Left ventricle myocardium superior (tissue), 1 donor: ENCODE results near the gene DTD1. TPM values are rescaled to one million over a fixed set of nuclear protein-coding genes. Genes with fewer than 3 reads are reported as not detected.
A peak's percentile ranks its signal among the peaks of the same experiment; 100 is the strongest.

Experiments used
- ATAC-seq: fragments of 200-7000 bp; cut with Tn5 transposase; one replicate; pipeline ENCODE4 v1.9.1; 2020; ENCODE audit warnings: mild to moderate bottlenecking, moderate library complexity
- DNase-seq: peaks from one replicate; pipeline ENCODE4 v3.0.0-alpha.2; 2020
- intact Hi-C: fragments of 100-400 bp; cut with micrococcal nuclease; formaldehyde crosslinking; loops from one replicate; pipeline ENCODE4 v1.11.0; 2022
- total RNA-seq: library from RNA; stranded (reverse); fragmentation: NEBNext Ultra II Directional; extraction: Animal tissue kit (Norgen Biotek cat#: 25700); gene quantifications from one replicate; pipeline ENCODE4 v1.2.1, GENCODE V29; 2021
- donor health status: DM: no; HTN: yes; CAD: no; lungs with severe emphysema.

DTD1 gene
- total RNA-seq, 1 donor from 2014 or later = 10.7 TPM

DNA sequence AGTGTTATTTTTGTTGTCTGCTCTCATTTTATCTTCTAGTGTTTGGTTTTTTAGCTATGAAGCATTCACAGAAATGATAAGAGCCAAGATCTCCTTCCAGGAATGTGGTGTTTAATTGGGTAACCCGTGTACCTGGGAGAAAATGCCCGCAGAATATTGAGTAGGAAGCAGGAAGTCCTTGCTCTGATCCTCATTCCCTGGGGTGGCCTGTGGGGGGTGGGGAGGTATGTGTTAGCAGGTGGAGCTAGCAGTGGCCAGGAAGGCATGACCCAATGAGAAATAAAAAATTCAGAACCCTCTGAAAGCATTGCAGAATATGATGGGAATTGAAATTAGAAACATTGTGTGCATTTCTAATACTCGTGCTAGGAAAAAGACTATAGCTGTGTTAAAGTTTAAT lies 100.8 kb downstream of the DTD1 start:
- ATAC-seq (no peak), DNase-seq (no peak)
- intact Hi-C loops = no loop called here

DNA sequence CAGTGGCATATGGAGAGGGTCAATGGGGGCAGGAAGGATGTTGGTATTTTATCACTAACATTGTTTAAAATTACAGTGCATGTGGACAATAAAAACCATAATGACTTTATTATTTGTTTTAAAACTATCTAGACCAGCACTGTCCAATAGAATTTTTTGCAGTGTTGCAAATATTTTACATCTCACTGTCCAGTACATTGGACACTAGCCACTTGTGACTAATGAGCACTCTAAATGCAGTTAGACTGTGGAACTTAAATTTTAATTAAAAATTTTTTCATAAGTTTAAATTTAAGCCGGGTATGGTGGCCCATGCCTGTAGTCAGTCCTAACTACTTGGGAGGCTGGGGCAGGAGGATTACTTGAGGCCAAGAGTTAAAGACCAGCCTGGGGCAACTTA lies 101.7 kb downstream of the DTD1 start:
- no peak for DNase-seq
- intact Hi-C loops = no loop called here
- ATAC-seq = no peak

DNA sequence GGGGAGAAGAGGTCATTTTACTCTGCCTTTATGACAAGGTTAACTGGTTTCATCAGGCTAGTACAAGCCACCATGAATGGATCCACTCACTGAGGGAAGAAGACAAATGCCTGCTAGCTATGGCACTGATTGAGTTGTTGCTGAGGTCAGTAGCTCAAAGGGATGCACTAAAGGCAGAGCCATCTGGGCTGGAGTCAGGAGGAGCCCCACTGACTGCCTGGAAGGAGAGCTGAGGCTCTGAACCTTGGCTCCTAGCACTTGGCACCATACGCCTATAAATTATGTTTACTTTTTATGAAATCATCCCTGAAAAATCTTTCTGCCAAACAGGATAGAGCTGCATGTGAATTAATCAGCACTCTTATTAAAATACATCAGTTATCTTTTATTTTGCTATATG lies 104.6 kb downstream of the DTD1 start:
- intact Hi-C loops = no loop called here
- ATAC-seq = no peak
- no peak for DNase-seq

DNA sequence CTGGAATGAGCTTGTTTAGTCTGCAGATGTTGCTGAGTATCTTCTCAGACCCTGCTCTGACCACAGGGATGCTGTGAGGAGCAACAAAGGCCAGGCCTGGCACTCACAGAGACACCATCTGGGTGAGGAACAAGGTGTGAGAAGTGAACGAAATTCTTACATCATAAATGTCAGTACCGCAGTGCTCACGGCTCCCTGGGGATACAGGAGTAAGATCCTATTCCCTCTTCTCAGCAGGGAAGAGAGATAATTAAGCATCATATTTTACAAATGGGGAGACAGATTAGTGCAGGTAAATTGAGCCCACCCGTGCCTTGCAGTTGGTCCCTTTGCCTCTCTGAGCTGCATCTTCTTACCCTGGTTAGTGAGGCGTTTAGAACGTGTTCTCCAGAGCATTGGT lies 106.2 kb downstream of the DTD1 start:
- intact Hi-C loops = no loop called here
- ATAC-seq = no peak
- DNase-seq = no peak

DNA sequence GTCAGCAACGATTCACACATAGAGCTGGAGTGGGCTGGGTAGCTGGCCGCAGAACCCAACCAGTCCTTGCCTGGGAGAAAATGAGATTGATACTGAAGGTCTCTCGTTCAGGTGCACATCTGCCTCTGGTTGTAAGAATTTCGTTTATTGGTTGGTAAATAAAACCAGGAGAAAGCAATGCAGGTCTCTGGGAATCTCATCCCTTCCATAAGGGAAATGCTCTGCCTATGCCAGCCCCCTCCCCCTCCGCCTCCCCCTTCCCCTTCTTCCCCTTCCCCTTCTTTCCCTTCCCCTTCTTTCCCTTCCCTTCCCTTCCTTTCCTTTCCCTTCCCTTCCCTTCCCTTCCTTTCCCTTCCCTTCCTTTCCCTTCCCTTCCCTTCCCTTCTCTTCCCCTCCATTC lies 107.3 kb downstream of the DTD1 start:
- ATAC-seq = no peak
- intact Hi-C loops = no loop called here
- no peak for DNase-seq

DNA sequence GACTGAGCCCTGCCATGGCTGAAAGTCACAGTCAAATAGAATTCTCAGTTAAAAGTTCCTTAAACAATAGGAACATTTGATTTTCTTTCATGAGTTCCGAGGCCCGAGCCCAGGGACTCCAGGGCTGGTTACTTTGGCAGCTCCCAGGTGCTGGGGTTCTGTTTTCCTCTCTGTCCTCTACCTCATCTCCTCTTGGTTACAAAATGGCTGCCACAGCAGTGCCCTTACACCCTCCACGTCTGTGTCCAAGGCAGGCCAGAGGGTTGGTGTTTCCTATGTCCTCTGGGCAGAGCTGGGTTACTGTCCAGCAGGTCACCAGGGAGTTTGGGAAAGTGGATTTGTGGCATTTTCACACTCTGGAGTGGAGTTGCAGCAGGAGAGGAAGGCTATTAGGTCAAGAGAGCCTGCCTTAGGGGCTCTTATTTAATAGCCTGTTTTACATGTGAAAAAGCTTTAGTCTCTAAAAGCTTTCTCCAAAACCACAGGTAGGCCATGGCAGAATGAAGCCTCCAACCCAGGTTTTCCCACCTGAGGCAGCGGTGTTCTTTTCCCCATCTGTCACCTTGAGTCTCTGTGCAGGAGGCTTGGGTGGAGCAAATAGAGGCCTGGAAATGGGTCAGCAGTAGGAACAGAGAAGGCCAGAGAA lies 111.0 kb downstream of the DTD1 start:
- no peak for ATAC-seq
- intact Hi-C loops = no loop called here
- no peak for DNase-seq

DNA sequence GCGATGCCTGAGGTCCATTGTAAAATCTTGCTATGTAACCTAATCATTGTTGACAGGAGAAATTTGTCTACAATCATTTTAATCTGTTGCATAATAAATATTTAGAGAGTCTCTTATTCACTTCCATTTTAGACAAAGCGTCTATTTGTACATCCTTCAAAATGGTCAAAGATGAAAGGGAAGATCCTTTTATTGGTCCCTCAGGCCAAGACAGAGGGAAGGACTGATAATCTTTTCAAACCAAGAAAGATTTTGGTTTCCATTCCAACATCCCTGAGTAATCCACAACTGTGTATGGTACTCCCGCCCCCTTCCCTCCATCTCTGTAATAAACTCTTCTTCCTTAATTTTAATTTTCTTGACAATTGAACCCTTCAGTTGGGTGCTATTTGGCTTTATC lies 114.1 kb downstream of the DTD1 start:
- no peak for ATAC-seq
- intact Hi-C loops = no loop called here
- DNase-seq = no peak

DNA sequence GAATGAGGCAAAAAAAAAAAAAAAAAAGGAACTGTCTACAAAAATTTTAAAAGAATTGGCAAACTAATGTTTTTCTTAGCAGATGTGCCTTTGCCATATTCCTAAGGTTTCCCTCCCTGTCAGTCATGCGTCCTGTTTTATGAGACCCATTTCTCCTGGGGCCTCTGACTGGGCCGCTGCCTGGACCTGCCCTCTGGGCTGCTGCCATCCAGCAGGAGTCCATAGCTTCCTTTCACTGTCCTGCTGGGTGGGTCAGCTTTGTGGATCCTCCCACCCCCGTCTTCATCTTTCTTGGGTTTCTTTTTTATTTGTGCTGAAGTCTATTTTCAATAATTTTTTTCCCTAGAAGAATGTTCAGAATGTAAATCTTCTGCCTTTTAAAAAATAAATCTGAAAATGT lies 114.9 kb downstream of the DTD1 start:
- intact Hi-C loops = no loop called here
- DNase-seq (peak; percentile 60), ATAC-seq (peak; percentile 92)

DNA sequence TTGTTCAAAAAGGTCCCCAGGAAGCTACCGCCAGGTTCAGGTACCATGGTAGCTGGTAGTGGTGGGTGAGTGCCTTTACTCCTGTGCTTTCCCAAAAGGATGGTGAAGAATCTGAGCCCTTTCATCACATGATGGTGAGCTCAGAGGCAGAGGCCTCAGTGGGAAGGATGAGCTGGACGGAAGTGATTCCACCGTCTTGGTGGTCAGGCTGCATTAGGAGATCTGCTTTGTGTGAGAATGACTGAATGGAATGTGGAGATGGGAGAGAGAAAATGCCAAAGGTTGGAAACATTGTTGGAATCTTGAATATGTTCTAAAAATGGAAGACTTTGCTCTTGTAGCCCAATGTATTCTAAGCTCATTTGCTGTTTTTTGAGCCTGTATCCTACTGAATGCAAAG lies 117.6 kb downstream of the DTD1 start:
- intact Hi-C loops = no loop called here
- no peak for DNase-seq
- no peak for ATAC-seq

DNA sequence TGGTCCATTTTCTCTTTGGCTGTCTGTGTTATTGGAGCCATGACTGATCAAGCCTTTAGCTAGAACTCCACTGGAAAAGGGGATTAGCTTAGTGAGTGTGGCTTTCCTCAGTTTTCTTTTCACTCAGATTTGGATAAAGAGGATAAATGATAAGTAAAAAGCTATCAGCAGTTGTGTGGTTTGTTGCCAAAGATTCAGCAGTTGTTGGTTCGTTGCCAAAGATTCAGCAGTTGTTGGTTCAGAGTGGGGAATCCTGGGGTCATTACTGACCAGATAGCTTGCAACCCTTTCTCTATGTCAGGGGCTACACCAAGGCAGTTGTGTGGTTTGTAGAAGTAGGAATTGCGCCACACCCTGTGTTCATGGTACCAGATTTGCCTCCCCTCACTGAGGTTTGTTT lies 118.1 kb downstream of the DTD1 start:
- intact Hi-C loops = no loop called here
- DNase-seq (no peak), ATAC-seq (no peak)

DNA sequence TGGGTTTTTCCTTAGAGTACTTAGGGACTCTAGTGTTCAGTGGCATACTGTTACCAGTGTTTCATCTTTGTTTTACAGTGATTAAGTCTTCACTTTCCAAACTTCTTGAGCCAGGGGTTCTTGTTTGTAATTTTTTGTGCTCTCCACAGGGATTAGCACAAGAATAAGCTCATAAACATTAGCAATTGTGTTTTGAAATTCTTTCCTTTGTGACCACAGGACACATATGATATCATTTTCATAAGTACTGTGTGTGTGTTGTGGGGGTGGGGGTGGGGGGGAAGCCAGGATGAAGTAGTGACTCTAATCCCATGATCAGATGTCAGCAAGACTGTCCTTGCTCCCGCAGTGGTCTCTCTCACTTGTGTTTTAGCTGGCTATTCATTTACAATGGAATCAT lies 124.3 kb downstream of the DTD1 start:
- ATAC-seq = no peak
- intact Hi-C loops = no loop called here
- no peak for DNase-seq

DNA sequence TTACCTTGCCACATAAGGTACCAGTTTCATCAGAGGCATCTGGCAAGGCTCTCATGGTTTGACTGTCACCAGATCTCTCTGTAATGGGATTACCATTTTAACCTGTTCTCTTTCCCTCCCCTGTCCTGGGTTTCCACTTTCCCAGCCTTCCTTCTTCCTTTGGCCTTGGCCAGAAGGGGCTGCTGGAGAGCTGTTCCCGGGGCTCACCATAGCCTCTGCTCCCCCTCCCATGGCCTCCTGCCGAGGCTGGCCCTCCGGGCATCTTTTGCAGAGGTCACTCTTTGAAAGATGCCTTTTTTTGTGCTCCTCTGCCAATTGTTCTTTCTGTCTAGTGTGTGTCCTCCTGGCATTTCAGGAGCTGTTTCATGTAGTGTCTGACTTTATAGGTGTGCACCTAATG lies 125.0 kb downstream of the DTD1 start:
- intact Hi-C loops = no loop called here
- ATAC-seq = no peak
- no peak for DNase-seq

DNA sequence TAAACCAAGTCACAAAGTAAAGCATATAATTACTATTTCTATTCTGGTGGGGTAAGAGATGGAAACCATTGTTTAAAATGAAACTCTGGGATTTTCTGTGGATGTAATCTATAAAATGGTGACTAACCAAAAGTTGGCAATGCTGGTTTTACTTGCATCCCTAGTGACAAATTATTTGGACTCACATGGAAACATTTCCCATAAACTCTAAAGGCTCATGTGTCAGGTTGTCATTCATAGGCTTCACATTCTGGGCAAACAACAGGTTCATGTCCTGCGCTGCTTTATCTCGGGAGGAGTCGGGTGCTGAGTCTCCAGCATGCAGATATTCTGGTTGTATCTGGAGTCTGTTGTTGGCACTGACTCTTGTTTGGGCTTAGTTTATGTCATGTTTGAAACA lies 127.7 kb downstream of the DTD1 start:
- ATAC-seq = no peak
- no peak for DNase-seq
- intact Hi-C loops = no loop called here

DNA sequence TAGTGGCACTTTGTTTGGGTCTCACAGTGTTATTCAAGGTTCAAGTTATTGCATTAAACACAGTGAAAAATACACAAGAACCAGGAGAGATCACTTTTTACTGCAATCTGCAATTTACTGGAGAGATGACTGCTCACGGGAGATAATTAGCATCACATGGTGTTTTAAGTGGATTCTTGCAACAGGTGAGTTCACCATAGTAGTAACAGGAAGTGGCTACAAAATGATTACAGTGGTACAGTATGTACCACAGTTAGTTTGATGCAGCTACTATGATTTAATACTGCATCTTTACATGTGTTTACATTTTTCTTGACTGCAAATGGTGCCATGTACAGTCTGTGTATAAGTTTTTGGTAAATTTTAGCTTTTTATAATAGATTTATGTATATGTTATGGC lies 129.2 kb downstream of the DTD1 start:
- intact Hi-C loops = no loop called here
- ATAC-seq = no peak
- DNase-seq = no peak

DNA sequence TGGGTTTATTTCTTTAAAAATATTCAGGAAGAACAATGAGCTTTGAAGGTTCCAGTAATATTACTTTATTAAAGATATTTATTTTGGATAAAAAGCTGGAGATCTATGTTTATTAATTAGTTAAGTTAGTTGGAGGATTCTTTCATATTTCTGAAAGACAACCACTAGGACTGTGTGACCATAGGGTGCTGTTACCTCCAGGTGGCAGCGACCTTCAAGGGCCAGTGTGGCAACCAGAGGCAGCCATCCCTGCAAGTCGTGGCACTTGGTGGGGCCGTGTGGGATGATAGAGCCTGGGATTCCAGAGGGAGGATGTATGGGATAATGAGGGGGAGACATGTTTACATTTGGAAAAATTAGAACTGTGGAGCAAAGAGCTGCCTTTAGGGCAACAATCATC lies 130.3 kb downstream of the DTD1 start:
- DNase-seq (no peak), ATAC-seq (no peak)
- intact Hi-C loops = no loop called here

DNA sequence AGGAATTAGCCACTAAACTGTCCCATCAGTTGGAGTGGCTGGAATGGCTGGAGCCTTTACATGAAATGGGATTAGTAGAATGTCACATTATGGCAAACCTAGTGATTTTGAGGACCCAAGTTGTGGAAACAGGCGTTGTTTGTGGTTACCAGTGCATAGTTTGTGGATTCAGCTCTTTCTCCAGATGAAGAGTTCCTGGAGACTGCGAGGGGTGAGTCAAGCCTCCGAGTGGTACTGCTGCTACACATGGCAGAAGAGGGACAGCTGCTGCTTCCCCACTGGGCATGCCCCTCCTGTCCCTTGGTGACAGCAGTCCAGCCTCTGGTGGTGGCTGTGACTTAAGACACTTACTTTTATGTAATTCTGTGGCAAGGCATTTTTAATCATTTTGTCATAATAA lies 131.6 kb downstream of the DTD1 start:
- ATAC-seq = no peak
- intact Hi-C loops = no loop called here
- no peak for DNase-seq

DNA sequence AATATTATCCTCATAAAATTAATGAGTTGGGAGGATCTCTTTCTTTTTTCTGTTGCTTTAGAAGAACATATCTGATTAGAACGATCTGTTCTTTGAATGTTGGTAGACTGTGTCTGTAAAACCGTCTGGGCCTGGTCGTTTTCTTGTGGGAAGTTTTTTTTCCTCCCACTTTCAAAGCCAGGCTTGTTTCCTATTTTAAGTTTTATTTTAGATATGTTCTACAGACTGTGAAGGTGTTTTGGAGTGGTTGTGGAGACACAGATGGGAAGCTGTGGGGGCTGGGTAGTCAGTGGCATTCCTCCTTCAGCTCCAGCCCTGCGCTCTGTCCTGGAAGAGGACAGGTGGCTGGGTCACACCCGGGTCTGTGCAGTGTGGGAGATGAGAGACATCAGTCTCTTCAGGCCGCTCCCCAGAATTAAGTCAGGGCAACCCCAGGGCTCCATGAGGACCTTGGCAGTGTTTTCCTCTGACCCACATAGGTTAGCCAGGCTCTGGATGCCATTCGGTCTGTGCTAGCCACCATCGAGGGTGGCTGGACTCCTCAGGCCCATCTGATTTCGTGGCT lies 133.8 kb downstream of the DTD1 start:
- intact Hi-C loops = no loop called here
- DNase-seq = no peak
- ATAC-seq = no peak

DNA sequence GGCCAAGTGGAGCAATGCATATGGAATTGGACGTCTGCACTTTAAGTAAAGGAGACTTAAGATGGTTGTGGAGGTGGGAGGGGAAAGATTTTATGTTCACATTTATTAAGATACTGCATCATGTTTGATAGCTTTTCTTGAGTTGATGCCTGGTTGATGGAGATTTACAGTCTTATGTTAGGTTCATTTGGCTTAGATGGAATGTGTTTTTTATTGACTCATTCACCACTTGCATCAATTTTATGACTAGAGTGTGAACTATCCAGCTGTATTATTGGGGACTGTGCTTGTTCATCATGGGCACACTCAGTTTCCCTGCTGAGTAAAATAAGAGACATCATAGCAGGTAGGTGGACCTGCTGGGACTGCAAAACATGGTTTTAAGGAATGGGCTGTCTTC lies 134.5 kb downstream of the DTD1 start:
- DNase-seq (no peak), ATAC-seq (no peak)
- intact Hi-C loops = no loop called here

DNA sequence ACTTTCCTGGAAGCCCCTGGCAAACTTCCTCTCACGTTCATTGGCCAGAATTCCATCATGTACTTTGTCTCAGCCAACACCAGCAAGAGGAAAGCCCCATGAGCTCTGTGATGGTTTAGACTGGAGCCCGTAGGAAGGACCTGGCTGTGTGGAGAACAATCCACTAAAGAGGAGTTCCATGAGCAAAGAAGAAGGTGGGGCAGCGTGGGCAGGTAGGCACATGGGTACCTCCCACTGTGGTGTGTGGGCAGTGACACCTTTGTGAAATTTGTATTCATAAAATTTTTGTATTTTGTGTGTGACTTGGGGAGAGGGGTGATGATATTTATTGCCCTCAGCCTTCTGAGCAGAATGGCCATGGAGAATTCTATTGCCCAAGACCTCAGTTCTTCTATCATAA lies 136.2 kb downstream of the DTD1 start:
- DNase-seq (no peak), ATAC-seq (no peak)
- intact Hi-C loops = no loop called here

DNA sequence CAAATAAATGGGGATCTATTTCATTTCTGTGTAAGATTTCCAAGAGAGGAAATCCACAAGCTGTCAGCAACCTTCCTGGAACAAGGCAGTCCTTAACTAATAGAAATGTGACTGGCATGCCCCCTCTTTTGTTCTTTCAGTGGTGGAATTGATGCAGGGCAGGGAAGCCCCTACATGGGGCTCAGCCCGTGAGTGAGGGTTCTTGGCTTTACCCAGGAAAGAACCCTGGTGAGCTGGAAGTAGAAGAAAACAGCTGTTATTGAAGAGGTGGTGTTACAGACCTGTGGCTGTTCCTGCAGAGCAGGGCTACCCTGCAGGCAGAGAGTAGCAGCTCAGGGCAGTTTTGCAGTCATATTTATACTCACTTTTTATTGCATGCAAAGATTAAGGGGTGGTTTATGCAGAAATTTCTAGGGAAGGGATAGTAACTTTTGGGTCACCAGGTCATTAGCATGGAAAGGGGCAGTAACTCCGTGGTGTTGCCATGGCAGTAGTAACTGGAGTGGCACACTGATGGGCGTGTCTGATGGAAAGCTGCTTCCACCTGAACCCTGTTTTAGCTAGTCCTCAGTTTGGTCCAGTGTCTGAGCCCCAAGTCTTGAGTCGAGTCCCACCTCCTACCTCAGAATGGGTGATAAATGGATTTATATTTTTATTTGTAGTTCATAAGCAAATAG lies 137.1 kb downstream of the DTD1 start:
- DNase-seq = no peak
- intact Hi-C loops = no loop called here
- ATAC-seq = no peak

DNA sequence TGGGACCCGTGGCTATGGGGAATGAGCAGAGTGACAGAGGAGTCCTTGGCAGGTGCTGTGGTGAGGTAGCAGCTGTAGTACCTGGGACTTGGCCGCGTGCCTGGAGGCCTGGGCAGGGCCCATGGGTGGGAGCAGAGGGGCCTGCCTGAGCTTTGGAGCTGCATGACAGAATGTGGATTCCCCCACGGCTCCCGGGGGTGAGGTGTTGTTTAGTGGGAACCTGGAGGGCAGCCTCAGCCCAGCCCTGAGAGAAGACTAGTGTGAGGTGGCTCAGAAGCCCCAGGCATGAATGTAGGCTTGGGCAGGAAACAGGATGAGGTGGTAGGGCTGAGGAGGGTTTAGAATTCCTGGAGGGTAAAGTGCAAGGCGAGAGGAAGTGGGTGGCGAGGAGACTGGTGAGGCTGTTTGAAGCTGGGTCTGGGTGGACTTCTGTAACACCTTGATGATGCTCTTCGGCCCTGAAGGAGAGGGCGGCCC lies 139.2 kb downstream of the DTD1 start:
- ATAC-seq = no peak
- no peak for DNase-seq
- intact Hi-C loops = no loop called here
